K562 treated with DMSO at 1 percent for 4 hours (cell line): ENCODE measurements around the gene FBLN2. TPM values are rescaled to one million over a fixed set of nuclear protein-coding genes. Genes with fewer than 3 reads are reported as not detected.

Experiments used
- total RNA-seq: library from RNA; unstranded; fragments of 300-600 nt; gene quantifications from 2 replicates; pipeline ENCODE4 v1.2.3, GENCODE V29; 2022; ENCODE audit not compliant: insufficient read depth

The FBLN2 gene
- total RNA-seq, result 0.22 TPM in 1 of 2 replicates, not detected in the other

DNA sequence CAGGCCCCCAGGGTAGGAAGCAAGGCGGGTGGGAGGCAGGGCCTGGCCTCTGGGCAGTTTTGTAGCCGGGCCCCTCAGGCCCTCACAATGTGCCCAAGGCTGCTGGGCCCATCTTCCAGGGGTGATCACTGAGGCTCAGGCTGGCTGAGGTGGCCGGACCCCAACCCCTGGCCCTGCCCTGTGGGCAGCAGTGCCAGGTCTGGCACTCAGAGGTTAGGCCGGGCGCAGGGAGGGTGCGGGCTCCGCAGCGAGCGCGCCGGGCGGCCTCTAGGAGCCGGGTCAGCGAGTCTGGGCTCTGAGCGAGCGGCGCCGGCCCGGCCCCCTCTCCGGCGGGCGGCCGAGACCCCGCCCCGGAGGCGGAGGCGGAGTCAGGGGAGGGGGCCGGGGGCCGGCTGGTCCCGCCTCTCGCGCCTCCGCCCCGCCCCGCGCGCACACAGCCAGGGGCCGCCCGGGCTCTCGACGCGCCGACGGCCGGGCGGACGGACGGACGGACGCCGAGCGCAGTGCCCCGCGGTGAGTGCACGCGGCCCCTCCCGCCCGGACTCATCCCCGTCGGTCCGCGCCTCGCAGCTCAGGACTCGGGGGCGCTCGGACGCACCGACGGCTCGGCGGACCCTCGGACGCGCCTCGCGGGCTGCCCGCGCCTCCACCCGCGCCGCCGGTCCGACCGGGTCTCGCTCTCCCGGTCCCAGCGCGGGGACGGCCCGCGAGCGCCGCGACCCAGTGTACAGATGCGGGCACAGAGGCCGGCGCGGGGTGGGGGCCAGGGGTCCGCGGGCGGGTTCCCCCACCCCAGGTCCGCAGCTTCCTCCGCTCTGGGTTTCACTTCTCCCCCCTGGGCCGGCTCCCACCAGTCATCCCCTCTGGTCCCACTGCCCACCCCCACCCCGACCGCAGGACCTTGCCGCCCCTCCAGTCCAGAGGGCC, at the start of gene FBLN2:
TSS of gene FBLN2 (plus strand) at position 430 of the 927 bp plus-strand sequence. CDS start 21,231 bp downstream, outside the sequence.

Other genes starting within 250 kb of the FBLN2 start
- gene NUP210, start 128.8 kb upstream of the FBLN2 start, total RNA-seq, result 103 and 138 TPM in 2 replicates
- 5.3 and 9.9 TPM in 2 replicates for gene HDAC11, start 68.8 kb upstream of the FBLN2 start, total RNA-seq